C4-2B (cell line): Measurements from ENCODE around the gene RHO.

ENCODE experiments used
- H3K27ac ChIP-seq: fragments of 450-650 bp; 2 replicates; pipeline ENCODE4 v1.5.1; 2017
- CTCF ChIP-seq: fragments of 450-650 bp; conservative IDR thresholded peaks from 2 replicates; pipeline ENCODE4 v1.5.1; 2017; ENCODE audit warnings: mild to moderate bottlenecking
- ZFX ChIP-seq: fragments of 450-650 bp; IDR thresholded peaks from 2 replicates; pipeline ENCODE4 v1.6.1; 2017

The RHO gene

GRCh38 chr3:129530821-129531220 lies 2.4 kb downstream of the RHO start:
- H3K27ac ChIP-seq = no peak overlapping the region
- TF ChIP-seq ZFX (no peak), CTCF (no peak)

- H3K27ac ChIP-seq = no peak overlapping the region
- TF ChIP-seq ZFX = no peak
- no peak for TF ChIP-seq CTCF
Observed at GRCh38 chr3:129531699-129532098, 3.3 kb downstream of the RHO start.

GRCh38 chr3:129532261-129532660 lies 3.8 kb downstream of the RHO start:
- no peak overlapping the region for H3K27ac ChIP-seq
- no peak for TF ChIP-seq ZFX
- no peak for TF ChIP-seq CTCF

GRCh38 chr3:129533406-129533805 lies 5.0 kb downstream of the RHO start:
- H3K27ac ChIP-seq = no peak overlapping the region
- TF ChIP-seq ZFX (no peak), CTCF (no peak)

GRCh38 chr3:129534428-129535027 lies 6.1 kb downstream of the RHO start:
- no peak overlapping the region for H3K27ac ChIP-seq
- TF ChIP-seq ZFX = no peak

GRCh38 chr3:129535075-129535474 lies 6.6 kb downstream of the RHO start:
- no peak for TF ChIP-seq CTCF
- no peak overlapping the region for H3K27ac ChIP-seq

GRCh38 chr3:129536374-129536667 lies 7.9 kb downstream of the RHO start:
- no peak for TF ChIP-seq ZFX
- TF ChIP-seq CTCF = no peak

GRCh38 chr3:129536804-129537203 lies 8.4 kb downstream of the RHO start:
- TF ChIP-seq ZFX = no peak
- no peak for TF ChIP-seq CTCF

More at GRCh38 chr3:129536374-129536667, 7.9 kb downstream of the RHO start:
- no peak overlapping the region for H3K27ac ChIP-seq

More at GRCh38 chr3:129536804-129537203, 8.4 kb downstream of the RHO start:
- no peak overlapping the region for H3K27ac ChIP-seq
